Endodermal cell (in vitro differentiated cells): ENCODE results near the gene GALM. TPM values are rescaled to one million over a fixed set of nuclear protein-coding genes. Genes with fewer than 3 reads are reported as not detected.

Source experiments
- DNase-seq: peaks from one replicate; pipeline ENCODE4 v3.0.0-alpha.2; 2017
- H3K27ac ChIP-seq: 2 replicates; pipeline ENCODE4 v1.5.1; 2013; ENCODE audit warnings: mild to moderate bottlenecking, low read depth, low read length, moderate library complexity
- H3K27me3 ChIP-seq: 2 replicates; pipeline ENCODE4 v1.6.1; 2013; ENCODE audit warnings: mild to moderate bottlenecking, low read length, moderate library complexity; ENCODE audit not compliant: insufficient read depth, control insufficient read depth, poor library complexity, severe bottlenecking
- H3K36me3 ChIP-seq: 2 replicates; pipeline ENCODE4 v1.7.0; 2013; ENCODE audit warnings: mild to moderate bottlenecking, low read length, moderate library complexity; ENCODE audit not compliant: control insufficient read depth, insufficient read depth
- H3K4me1 ChIP-seq: one replicate; pipeline ENCODE4 v1.7.0; 2013; ENCODE audit warnings: low read length; ENCODE audit not compliant: control insufficient read depth, insufficient read depth
- H3K4me3 ChIP-seq: 2 replicates; pipeline ENCODE4 v1.5.1; 2013; ENCODE audit warnings: mild to moderate bottlenecking, low read length, moderate library complexity
- H3K9ac ChIP-seq: 2 replicates; pipeline ENCODE4 v1.6.1; 2013; ENCODE audit warnings: mild to moderate bottlenecking, low read length, moderate library complexity; ENCODE audit not compliant: poor library complexity, severe bottlenecking; ENCODE audit errors: extremely low read depth
- H3K9me3 ChIP-seq: 2 replicates; pipeline ENCODE4 v1.6.1; 2013; ENCODE audit warnings: mild to moderate bottlenecking, low read length, moderate library complexity; ENCODE audit not compliant: control insufficient read depth
- H3K27ac Mint-ChIP-seq: 2 replicates; pipeline ENCODE4 v1.8.0; 2020; ENCODE audit warnings: mixed read lengths
- H3K27me3 Mint-ChIP-seq: 2 replicates; pipeline ENCODE4 v1.8.0; 2021; ENCODE audit warnings: mild to moderate bottlenecking, mixed read lengths; ENCODE audit not compliant: insufficient read depth
- H3K36me3 Mint-ChIP-seq: 2 replicates; pipeline ENCODE4 v1.8.0; 2020; ENCODE audit warnings: low read depth, mixed read lengths
- H3K4me1 Mint-ChIP-seq: 2 replicates; pipeline ENCODE4 v1.8.0; 2020; ENCODE audit warnings: mixed read lengths
- H3K4me3 Mint-ChIP-seq: 2 replicates; pipeline ENCODE4 v1.8.0; 2020; ENCODE audit warnings: mild to moderate bottlenecking, moderate library complexity, mixed read lengths
- H3K9me3 Mint-ChIP-seq: 2 replicates; pipeline ENCODE4 v1.8.0; 2020; ENCODE audit warnings: mild to moderate bottlenecking, mixed read lengths
- WGBS, 2 experiments: methylation state at CpG; one replicate each; pipeline versions ENCODE4 v1.1.5 to v1.1.7; 2013; ENCODE audit warnings: missing lambda C conversion rate in 2 of 2, mixed read lengths in 1 of 2; ENCODE audit not compliant: insufficient coverage in 1 of 2, insufficient read length in 1 of 2; 5-methylcytosine and 5-hydroxymethylcytosine counted together
- total RNA-seq, 2 donors: library from RNA; stranded (reverse); fragmentation: NEBNext Ultra II Directional in 1 of 2; extraction: Animal tissue kit (Norgen Biotek cat#: 25700) in 1 of 2; gene quantifications; 2 replicates in 1 of 2; 3 replicates in 1 of 2; pipeline ENCODE4 v1.2.1, GENCODE V29; 2021
- TF ChIP-seq, protein P1 (sequence below): fragments of 200-600 bp; sonication (generic); conservative IDR thresholded peaks from 2 replicates; pipeline ENCODE4 v1.5.0; 2021; ENCODE audit warnings: antibody characterized with exemption, mild to moderate bottlenecking

The GALM gene
- total RNA-seq, 2 donors from 2014 or later = 14.2 to 16.2 TPM

DNA sequence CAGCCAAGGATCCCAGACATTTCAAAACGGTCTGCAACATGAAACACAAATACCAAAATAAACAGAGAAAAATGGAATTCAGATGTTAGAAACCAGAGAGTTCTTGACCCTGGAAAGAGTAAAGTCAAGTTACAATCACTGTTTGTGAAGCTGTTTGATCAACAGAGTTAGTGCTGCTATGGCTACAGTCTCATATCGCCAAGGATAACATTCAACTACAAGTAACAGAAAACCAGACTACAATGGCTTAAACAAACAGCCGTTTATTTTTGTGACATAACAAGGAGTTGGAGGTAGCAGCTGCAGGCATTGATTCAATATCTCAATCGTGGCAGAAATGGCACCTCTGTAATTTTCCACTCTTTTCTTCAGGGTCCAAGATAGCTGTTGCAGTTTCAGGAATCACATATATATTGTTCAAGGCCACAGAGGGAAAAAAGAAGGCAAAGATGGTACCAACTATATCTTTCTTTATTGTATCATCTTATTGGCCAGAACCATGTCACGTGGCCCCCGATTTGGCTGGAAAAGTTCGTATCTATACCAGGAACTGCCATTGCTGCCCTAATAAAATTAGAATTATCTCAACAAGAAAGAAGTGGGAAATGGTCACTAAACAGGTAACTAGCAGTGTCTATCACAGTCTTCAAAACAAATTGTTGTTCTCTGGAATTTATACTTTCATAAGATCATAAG, 45.5 kb upstream of the GALM start:
- H3K4me1 ChIP-seq = peaks cover 12% of the 10 kb centered on the region
- no peak overlapping the region for H3K27ac ChIP-seq
- WGBS, 2 experiments = 93 to 98% methylated on average over 4 to 7 of the region's 7 CpGs
- peaks cover 5% of the 10 kb centered on the region for H3K9me3 ChIP-seq
- no peaks in the 10 kb centered on the region for H3K27me3 Mint-ChIP-seq
- H3K4me3 Mint-ChIP-seq = no peak overlapping the region
- no peaks in the 10 kb centered on the region for H3K36me3 Mint-ChIP-seq
- no peak overlapping the region for H3K9ac ChIP-seq
- TF ChIP-seq, protein P1, sequence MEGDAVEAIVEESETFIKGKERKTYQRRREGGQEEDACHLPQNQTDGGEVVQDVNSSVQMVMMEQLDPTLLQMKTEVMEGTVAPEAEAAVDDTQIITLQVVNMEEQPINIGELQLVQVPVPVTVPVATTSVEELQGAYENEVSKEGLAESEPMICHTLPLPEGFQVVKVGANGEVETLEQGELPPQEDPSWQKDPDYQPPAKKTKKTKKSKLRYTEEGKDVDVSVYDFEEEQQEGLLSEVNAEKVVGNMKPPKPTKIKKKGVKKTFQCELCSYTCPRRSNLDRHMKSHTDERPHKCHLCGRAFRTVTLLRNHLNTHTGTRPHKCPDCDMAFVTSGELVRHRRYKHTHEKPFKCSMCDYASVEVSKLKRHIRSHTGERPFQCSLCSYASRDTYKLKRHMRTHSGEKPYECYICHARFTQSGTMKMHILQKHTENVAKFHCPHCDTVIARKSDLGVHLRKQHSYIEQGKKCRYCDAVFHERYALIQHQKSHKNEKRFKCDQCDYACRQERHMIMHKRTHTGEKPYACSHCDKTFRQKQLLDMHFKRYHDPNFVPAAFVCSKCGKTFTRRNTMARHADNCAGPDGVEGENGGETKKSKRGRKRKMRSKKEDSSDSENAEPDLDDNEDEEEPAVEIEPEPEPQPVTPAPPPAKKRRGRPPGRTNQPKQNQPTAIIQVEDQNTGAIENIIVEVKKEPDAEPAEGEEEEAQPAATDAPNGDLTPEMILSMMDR = no peak
- H3K4me1 Mint-ChIP-seq = peaks cover 36% of the 10 kb centered on the region
- H3K4me3 ChIP-seq = no peak overlapping the region
- no peak overlapping the region for H3K27ac Mint-ChIP-seq
- H3K36me3 ChIP-seq = no peaks in the 10 kb centered on the region
- no peaks in the 10 kb centered on the region for H3K27me3 ChIP-seq
- no peak for DNase-seq
- H3K9me3 Mint-ChIP-seq = no peaks in the 10 kb centered on the region

DNA sequence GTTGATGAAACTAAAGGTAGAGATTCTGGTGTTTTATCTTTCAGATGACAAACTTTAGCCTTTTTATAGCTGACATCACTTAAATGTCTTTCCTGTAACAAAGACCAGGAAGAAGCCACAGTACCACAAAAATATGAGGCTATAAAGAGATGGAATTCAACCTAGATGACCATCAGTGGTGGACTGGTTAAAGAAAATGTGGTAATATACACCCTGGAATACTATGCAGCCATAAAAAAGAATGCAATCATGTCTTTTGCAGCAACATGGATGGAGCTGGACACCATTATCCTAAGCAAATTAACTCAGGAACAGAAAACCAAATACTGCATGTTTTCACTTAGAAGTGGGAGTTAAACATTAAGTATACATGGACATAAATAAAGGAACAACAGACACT, 44.9 kb upstream of the GALM start:
- Mint-ChIP-seq H3K4me3 (no peak overlapping the region), H3K36me3 (no peaks in the 10 kb centered on the region), H3K4me1 (peaks cover 37% of the 10 kb centered on the region), H3K9me3 (no peaks in the 10 kb centered on the region), H3K27ac (no peak overlapping the region), H3K27me3 (no peaks in the 10 kb centered on the region)
- no peak overlapping the region for H3K9ac ChIP-seq
- no peak overlapping the region for H3K27ac ChIP-seq
- peaks cover 5% of the 10 kb centered on the region for H3K9me3 ChIP-seq
- peaks cover 15% of the 10 kb centered on the region for H3K4me1 ChIP-seq
- no peak for DNase-seq
- TF ChIP-seq, protein P1 = no peak
- no peaks in the 10 kb centered on the region for H3K36me3 ChIP-seq
- no peaks in the 10 kb centered on the region for H3K27me3 ChIP-seq
- H3K4me3 ChIP-seq = no peak overlapping the region

DNA sequence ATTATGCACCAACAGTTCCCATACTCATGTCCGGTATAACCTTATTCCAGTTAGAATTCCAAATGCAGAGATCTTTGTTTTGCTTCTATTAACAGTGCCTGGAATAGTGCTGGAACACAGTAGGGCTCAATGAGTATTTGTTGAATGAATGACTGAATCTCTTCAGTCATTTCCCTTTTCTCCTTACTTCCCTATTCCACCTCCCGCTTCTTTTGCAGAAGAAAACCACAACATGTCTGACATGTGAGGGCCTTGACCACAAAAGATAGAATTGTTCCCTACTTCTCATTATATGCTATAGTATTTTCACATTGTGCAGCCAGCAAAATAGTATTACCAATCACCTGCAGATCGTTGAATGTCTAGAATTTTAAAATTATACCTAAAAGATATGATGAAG, 43.7 kb upstream of the GALM start:
- Histone ChIP-seq H3K27ac (no peak overlapping the region), H3K9ac (no peak overlapping the region), H3K36me3 (no peaks in the 10 kb centered on the region), H3K27me3 (no peaks in the 10 kb centered on the region), H3K4me1 (peaks cover 21% of the 10 kb centered on the region), H3K4me3 (no peak overlapping the region), H3K9me3 (peaks cover 5% of the 10 kb centered on the region)
- TF ChIP-seq, protein P1 = no peak
- Mint-ChIP-seq H3K9me3 (no peaks in the 10 kb centered on the region), H3K4me3 (no peak overlapping the region), H3K27ac (no peak overlapping the region), H3K4me1 (peaks cover 45% of the 10 kb centered on the region), H3K36me3 (no peaks in the 10 kb centered on the region), H3K27me3 (no peaks in the 10 kb centered on the region)
- 83 to 92% methylated on average over 2 to 3 of the region's 3 CpGs for WGBS, 2 experiments
- DNase-seq = no peak
